HG03432 (cell line): Measurements from ENCODE around the gene GRIK3.
"Not testable (repeated sequence)": the region's sequence is repeated elsewhere in the genome, so short reads cannot be mapped to it uniquely, and the experiment has no call there.

Source experiments
- ATAC-seq: cut with Tn5 transposase; IDR thresholded peaks from one replicate; pipeline ENCODE4 v1.9.1; 2021; ENCODE audit warnings: mild to moderate bottlenecking, moderate library complexity; ENCODE audit not compliant: unreplicated experiment

The GRIK3 gene

DNA sequence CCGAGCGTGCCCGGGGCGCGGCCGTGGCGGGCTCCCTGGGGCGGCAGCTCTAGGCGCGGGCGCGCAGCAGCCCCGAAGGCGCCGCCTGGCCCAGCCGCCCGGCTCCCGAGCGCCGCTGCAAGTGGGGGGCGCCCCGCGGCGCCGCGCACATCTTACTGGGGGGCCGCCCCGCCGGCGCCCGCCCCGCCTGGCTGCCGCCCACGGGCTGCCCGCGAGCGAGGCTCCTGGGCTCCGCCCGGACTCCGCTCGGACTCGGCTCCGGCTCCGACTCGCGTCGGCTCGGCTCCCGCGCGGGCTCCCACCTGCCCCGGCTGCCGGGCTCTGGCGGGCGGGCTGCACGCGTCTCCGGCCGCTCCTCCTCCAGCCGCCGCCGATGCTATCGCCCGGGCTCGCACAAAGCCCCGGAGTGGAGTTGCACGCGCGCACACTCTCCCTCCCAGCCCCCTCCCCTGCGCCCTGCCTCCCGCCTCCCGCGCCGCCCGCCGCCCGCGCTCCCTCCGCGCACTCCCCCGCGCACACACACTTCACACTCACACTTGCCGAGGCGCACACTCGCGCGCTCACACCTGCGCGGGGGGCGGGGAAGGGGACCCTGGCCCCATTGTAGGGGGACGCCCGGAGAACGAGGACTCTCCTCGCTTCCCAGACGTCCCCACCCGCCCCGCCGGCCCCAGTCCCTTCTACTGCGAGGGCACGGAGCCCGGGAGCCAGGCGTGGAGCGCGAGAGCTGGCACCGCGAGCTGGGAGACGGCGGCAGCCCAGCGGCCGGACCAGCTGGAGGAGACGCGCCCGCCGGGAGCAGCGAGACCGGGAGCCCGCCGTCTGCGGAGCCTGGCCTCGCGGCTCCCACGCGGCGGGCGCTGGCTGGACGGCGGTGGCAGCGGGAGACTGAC is at the start of gene GRIK3:
GRIK3 (minus strand) TSS at position 395 of the 893 bp plus-strand sequence. CDS start 407 bp downstream, outside the sequence.
- no peak for ATAC-seq

DNA sequence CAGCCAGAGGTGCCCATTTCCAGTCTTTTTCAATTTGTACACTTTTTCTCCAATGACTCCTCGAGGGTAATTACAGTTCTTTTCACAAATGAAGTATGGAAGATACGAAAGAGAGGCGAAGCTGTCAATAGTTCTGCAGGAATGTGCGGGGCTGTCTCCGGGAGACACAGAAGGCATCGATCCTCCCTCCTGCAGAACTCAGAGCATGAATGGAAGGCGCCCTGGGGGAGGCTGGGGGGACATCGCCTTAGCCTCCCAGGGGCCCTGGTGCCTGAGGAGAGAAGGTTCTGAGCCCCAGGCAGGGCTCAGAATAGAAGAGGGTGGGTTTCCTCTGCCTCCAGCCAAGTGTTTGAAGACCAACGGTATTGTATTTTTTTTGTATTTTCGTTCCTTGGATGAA is 49.7 kb upstream of the GRIK3 start:
- no peak for ATAC-seq

DNA sequence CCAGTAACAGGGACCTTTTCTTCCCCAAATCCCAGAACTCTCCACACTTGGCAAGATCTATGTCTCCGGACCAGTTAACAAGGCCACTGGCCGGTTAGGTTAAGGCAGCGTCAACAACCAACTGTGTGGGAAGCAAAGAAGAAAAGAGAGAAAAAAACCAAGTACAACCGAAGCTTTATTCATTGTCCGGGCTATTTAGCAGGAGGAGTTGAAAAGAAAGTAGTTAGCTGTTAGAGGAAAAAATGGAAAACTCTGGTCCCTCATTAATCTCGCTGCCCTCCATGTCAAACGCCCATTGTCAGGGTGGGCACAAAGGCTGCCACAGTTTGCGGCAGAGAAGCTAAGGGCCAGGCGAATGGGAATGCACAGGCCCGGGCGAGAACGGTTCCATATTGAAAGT is 49.3 kb upstream of the GRIK3 start:
- no peak for ATAC-seq

DNA sequence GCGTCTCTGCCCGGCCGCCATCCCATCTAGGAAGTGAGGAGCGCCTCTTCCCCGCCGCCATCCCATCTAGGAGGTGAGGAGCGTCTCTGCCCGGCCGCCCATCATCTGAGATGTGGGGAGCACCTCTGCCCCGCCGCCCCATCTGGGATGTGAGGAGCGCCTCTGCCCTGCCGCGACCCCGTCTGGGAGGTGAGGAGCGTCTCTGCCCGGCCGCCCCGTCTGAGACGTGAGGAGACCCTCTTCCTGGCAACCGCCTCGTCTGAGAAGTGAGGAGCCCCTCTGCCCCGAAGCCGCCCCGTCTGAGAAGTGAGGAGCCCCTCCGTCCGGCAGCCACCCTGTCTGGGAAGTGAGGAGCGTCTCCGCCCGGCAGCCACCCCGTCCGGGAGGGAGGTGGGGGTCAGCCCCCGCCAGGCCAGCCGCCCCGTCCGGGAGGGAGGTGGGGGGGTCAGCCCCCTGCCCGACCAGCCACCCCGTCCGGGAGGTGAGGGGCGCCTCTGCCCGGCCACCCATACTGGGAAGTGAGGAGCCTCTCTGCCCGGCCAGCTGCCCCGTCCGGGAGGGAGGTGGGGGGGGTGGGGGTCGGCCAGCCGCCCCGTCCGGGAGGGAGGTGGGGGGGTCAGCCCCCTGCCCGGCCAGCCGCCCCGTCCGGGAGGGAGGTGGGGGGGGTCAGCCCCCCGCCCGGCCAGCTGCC is 46.1 kb upstream of the GRIK3 start:
- ATAC-seq: not testable (repeated sequence)

DNA sequence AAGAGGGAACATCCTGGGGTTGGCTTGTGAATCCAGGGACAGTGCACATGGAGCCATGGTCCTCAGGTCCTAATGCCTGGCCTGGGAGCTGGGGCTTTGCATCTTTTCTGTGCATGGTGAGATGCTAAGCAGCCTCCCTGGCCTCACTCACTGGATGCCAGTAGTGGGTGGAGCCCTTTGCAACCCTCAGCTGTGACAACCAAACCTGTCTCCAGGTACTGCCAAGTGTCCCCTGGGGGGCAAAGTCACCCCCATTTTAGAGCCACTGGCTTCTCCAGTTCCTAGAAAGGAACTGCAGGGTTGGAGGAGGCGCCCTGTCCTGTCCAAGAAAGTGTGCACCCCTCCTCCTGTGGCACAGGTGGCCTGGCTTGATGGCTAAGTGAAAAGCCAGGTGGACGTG is 44.6 kb upstream of the GRIK3 start:
- ATAC-seq: no peak

DNA sequence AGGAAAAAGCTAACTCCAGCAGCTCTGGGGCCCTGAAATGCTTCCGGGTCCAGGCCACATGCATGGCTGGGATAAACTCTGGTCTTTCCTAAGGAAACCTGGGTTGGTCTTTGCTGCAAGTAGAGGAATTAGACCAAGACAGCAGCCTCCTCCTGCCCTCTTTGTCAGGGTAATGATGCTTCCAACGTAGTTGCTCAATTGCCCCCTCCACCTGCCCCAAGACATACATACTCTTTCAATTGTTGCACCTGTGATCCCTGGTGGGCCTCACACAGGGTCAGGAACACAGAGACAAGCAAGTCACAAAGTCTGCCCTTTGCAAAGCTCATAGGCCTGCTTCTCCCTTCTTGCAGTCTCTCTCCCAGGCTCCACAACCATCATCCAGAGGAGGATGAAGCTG is 41.9 kb upstream of the GRIK3 start:
- ATAC-seq: no peak

DNA sequence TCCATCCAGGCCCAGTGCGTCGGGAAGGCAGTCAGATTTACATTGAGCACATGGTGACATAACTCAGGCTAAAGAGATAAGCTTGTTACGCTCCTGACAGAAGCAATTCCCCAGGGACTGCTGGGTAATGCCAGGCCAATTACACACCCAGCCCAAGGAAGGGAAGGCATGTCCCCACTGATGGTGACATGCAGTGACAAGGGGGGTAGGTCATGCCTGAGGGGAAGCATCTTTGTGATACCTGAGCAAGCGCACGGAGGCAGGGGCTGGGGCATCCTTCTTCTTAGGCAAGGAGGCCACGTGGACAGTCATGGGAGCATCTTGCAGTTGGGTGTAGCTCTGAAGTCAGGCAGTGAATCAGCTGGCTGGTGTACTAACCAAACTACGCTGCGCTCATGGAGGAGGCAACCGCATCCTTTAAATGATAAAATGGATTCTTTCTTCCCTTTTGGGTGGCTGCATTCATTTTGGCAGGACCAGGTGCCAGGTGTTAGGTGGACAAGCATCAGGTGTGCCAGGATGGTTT is 39.6 kb upstream of the GRIK3 start:
- no peak for ATAC-seq

DNA sequence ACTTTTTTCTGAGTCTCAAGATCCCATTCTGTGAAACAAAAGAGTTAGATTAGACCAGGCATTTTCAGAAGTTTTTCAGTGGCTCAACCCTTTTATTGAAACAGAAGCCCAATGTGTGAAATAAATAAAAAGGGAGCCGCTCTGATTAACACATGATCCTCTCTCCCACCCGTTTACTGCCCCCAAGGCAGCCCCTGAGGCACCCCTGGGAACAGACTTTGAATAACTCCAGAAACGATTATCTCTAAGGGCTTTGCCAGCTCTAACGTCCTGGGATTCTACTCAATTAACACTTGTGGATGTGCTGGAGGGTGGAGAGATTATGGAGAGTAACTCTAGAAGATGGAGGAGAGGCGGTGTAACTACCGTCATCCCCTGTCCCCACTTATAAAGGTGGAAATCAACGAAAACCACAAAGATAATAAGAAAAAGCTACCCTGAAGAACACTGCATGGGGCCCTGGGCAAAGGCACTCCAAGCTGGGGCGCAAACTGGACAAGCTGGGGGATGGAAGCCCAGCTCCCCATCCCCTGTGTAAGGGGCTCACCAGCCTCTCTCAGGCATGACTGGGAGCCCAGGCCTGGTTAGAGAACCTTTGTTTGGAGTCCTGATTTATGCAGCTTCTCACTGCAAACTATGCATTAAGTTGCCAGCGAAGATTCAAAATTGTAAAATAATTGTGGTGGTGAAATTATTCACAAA is 39.0 kb upstream of the GRIK3 start:
- ATAC-seq: no peak

DNA sequence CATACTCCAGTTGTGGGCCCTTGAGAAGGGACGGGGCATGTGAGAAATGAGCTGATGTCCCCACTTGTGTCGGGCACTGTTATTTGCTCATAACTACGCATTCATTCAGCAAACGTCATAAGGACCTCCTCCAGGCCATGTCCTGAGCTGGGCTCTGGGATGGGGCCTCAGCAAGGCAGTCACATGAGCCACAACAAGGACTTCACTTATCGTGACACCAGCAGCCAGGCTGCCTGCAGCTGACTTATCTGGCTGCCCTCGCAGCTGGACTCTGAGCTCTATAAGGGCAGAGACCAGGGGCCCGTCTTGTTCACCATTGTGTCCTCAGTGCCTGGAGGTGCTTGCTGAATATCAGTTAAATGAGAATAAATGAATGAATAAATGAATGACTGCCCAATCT is 37.5 kb upstream of the GRIK3 start:
- no peak for ATAC-seq

DNA sequence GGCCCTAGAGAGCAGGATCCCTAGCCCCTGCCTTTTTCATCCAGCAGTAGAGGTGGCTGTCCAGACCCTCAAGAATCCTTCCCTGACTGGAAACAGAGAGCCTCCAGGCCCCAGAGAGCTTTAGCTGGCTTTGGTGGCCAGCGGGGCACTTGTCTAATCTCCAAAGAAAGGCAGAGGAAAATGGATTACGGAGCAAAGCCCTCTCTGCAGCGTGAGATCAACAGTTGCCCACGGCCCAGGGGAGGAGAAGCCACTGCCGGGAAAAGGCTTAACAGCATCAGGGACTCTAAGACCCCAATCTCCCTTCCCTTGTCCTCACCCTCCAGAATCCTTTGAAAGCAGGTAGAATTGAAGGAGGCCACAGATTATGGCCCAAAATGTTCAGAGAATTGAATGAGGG is 35.8 kb upstream of the GRIK3 start:
- ATAC-seq: no peak

DNA sequence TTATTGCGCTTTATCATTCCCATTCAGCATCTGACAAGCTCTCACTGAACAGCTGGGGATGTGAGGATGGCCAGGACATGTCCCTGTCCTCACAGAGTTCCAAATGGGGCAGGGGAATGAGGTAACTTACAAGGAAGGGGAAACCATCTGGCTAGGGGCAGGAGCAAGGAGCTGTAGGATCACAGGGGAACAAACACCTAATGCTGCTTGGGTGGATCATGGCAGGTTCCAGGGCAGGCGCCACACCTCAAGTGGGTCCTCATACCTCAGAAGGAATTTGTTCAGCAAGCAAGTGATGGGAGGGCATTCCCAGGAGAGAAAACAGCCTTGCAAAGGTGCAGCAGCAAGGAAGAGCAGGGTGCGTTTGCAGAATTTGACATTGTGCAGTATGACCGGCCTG is 35.1 kb upstream of the GRIK3 start:
- ATAC-seq: no peak

DNA sequence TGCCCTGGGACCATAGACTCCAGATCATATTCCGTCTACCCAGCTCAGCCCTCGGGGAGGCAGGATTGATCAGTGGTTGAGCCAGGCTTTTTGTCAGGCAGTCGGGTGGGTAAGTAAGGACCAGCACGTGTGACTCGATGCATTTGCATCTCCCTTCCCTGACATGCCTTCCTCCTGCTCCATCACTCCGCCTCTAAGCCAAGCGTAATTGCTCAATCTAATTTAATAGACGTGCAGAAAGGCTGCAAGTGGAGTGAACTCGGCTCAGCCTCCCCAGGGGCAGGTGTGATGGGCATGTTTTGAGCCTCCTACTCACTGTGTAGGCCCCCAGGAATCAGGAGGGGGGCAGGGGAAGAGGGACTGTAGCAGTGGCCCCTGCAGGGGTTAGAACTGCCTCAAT is 34.6 kb upstream of the GRIK3 start:
- ATAC-seq: no peak

DNA sequence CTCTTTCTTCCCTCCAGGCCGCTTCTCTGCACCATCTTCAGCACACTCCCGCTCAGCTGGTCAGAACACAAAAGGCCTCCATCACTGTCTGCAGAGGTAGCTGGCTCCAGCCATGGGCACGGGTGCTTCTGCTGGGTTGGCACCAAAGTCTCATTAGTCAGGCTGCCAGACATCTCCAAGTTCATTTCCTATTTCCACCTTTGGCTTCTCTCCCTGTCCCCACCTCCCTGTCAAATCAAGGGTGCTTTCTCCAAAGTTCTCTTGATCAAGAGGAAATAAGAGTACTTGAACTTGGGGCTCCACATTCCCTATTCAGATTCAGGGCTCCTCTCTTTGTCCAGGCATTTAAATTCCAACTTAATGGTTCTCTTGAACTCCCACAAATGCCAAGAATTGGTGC is 33.9 kb upstream of the GRIK3 start:
- no peak for ATAC-seq

DNA sequence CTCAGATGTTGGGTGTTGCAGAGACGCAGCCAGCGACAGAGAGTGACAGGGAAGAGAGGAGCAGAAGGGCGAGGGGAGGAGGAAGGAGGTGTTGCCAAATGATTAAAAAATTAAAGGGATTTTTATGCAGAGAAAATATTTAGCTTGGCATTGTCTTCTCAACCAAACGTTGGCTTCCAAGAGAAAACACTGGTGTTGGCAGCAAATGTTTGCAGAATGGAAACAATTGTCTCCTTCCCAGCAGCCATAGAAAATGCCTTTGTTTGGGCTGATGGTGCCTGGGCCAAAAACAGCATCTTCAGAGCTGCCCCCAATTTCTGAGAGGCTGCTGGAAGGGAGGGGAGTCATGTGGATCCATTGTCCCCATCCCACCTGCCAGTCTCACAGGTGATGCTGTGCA is 29.7 kb upstream of the GRIK3 start:
- no peak for ATAC-seq

DNA sequence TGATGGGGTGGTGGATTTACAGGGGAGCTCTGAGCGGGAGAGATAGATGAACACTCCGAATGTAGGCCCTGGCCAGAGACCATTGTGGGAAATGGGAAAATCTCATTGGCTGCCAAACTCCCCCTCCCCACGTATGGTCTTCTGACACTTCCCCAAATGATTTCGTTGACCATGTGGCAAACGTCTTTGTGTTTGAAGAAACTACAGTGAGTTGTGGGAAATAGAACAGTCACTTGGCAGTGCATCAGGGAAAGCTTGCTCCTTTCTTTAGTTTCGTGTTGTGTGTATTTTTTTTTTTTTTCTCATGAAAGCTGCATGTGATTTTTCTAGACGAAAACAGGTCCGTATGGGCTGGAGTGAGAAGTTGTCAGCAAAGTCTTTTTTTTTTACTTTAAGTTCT is 25.0 kb upstream of the GRIK3 start:
- no peak for ATAC-seq

DNA sequence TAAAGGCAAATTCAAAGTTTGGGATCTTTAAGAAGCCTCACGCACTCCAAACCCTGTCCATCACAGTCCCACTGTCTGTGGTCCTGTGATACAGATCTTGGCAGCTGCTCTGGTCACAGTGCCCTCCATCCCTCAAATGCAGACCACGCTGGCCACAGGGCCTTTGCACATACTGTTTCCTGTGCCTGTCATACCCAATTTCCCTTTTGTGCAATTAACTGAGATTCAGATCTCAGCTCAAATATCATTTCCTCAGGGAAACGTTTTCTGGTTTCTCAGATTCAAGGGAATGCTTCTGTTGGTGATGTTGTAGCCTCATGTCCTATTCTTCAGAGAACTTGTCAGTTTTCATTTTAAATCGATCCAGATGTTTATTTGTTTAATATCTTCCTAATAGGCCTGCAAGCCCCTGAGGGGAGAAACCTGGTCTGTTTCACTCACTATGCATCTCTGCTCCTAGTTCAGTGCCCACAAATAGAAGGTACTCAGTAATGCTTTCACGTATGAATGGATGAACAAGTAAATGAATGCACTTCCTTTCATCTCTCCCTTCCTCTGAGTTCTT is 24.2 kb upstream of the GRIK3 start:
- ATAC-seq: no peak

DNA sequence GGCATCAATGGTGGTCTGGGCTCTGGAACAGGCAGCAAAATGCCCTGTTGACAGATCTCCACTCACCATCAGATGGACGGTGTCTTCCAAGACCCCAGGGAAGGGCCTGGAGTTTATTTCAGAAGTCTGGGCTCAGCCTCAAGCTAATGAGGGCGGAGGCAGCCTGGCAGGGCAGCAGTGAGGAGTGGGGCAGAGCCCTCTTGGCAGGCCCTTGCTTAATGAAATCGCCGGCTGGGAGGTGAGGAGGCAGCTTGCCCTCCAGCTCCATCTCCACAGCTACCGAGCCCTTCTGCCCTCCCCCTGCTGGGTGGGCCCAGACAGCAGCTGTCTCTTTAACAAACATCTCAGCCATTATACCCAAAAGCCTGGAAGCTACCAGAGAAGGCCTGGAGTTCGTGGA is 22.0 kb upstream of the GRIK3 start:
- no peak for ATAC-seq

DNA sequence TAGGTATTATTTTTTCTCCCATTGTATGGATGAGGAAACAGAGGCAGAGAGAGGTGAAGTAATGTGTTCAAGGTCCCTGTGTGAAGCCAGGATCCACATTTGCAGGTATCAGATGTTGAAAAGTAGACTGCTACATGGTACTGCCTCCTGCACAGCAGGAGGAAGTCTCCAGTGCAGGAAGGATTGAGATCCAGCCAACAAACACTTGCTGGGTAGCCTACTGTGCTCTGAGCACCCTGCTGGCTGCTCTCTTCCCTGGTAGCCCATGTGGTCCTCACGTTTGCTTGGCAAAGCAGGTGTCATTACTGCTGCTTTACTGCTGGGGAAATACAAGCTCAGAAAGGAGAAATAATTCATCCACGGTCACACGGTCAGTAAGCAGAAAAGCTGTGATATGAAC is 21.3 kb upstream of the GRIK3 start:
- ATAC-seq: no peak

DNA sequence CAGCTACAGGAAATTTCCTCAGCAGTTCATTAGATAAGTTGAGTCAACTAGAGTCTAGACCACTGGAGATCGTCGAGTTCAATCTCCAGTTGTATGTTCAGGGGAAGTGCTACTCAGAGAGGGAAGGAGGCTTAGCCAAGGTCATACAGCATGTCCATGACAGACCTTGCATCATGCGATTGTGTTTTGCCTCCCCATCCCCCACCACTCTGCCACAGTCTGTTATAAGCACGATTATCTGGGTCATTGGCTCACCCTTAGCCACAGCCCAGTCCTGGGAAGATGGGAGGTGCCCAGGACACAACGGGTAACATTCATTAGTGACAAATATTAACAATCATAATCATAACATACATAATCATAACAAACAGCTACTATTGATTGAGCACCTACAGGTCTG is 18.9 kb upstream of the GRIK3 start:
- ATAC-seq: no peak

DNA sequence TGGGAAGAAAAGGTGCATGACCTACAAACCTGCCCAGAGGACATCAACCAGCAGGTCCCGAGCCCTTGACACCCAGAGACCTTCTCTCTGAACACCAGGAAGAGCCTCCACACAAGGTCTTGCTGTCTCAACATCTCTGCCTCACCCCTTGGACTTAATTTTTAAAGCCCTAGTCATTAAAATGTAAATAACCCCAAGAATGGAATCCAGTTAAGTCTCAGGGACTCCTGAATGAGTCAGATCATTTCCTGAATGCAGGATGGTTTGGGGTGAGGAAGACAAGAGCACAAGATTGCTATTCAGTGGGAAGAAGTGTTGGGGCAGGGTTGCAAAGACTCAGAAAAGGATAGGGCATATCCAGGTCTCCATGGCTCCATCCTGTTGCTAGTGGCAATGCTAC is 17.8 kb upstream of the GRIK3 start:
- ATAC-seq: no peak

DNA sequence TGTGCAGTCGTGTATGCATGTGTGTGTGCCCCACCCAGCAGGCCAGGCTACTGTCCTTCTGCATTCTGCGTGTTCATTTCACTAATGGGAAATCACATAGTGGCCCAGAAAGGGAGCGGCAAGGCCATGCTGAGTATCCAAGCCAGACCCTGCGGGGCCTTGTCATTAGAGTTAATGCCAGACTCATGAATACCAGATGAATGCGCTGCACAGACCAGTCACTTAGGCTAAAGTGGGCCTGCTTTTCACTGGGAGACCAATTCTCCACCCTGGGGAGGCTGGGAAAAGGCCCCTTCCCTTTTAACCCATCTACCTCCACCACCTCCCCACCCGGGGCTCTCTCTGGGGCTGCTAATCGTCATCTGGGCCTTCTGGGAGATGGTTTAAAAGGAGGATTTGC is 17.0 kb upstream of the GRIK3 start:
- ATAC-seq: no peak
